ENCODE data around the gene ALKBH5. TPM values are rescaled to one million over a fixed set of nuclear protein-coding genes. Genes with fewer than 3 reads are reported as not detected.

ALKBH5 gene
- total RNA-seq, 6 experiments from 2014 or later = 57.5 to 71.8 (median 66.1) TPM

DNA sequence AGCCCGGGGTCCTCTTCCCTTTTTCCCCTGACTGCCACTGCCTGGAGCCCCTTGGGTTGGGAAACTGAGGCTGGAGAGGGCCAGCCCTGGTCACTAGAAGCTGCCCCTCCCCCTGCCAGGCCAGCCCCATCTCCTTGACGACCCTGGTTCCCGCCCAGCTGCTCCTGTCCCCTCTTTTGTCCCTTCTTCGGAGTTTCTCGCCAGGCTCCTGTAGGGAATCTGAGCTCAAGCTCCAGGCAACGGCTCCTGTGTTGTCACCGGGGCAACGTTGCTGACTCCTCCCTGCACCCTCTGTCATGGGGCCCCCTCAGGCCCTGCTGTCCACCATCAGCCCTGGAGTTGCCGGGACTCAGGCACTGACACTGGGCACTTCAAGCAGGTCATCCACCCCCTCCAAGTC lies 47.5 kb downstream of the ALKBH5 start:
- DNase-seq = no peak
- H3K27me3 ChIP-seq = no peaks in the 10 kb centered on the region
- ATAC-seq = no peak
- TF ChIP-seq POLR2A (IDR thresholded peaks at IDR 0.05) = no peak
- TF ChIP-seq CTCF (IDR thresholded peaks at IDR 0.05) = no peak
- no peaks in the 10 kb centered on the region for H3K9me3 ChIP-seq
- H3K36me3 ChIP-seq = no peaks in the 10 kb centered on the region
- H3K4me3 ChIP-seq = no peak overlapping the region
- H3K4me1 ChIP-seq = no peaks in the 10 kb centered on the region
- H3K27ac ChIP-seq = no peak overlapping the region
- WGBS (ENCODE audit: insufficient coverage, low coverage, low lambda C conversion rate, missing lambda C conversion rate) = 75% methylated on average over 4 of the region's 9 CpGs
- intact Hi-C loops (cut with DNase I) = no loop called here

DNA sequence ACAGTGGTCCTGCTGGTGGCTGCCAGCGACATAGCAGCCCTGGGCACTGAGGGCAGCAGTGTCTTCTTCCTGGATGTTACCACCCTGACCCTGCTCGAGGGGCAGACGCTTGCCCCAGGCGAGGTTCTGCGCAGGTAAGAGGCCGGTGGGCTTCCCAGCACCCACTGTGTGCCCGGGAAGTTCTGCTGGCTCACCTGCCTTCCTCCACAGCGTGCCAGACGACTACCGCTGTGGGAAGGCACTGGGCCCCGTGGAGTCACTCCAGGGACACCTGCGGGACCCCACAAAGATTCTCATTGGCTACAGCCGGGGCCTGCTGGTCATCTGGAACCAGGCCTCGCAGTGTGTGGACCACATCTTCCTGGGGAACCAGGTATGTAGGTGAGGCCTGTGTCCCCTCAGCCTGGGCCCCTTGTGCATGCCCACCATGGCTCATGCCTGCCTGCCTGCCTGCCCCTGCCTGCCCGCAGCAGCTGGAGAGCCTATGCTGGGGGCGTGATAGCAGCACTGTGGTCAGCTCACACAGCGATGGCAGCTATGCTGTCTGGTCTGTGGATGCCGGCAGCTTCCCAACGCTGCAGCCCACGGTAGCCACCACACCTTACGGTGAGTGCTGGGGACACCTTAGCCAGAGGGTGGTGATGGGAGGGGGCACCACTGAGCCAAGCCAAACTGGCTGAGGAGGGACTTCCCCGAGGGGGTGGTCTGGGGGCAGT lies 50.3 kb downstream of the ALKBH5 start:
- Histone ChIP-seq H3K27me3 (no peaks in the 10 kb centered on the region), H3K4me3 (no peak overlapping the region), H3K27ac (no peak overlapping the region), H3K36me3 (no peaks in the 10 kb centered on the region), H3K9me3 (no peaks in the 10 kb centered on the region), H3K4me1 (no peaks in the 10 kb centered on the region)
- intact Hi-C loops (cut with DNase I) = no loop called here
- DNase-seq (no peak), ATAC-seq (no peak)
- no CpG with 5 or more reads among the region's 22 CpGs for WGBS (ENCODE audit: insufficient coverage, low coverage, low lambda C conversion rate, missing lambda C conversion rate)
- TF ChIP-seq POLR2A (IDR thresholded peaks at IDR 0.05) (no peak), CTCF (IDR thresholded peaks at IDR 0.05) (no peak)

DNA sequence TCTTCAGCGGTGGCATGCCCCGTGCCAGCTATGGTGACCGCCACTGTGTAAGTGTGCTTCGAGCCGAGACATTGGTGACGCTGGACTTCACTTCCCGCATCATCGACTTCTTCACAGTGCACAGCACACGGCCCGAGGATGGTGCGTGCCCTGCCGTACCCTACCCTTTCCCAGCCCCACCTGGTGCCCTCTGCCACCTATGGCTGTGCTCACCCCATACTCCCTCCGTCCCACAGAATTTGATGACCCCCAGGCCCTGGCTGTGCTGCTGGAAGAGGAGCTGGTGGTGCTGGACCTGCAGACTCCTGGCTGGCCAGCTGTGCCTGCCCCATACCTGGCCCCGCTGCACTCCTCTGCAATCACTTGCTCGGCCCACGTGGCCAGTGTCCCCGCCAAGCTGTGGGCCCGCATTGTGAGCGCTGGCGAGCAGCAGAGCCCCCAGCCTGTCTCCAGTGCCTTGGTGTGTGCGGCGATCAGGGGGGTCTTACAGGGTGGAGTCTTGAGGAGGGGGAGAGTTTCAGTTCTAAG lies 51.3 kb downstream of the ALKBH5 start:
- H3K27ac ChIP-seq = no peak overlapping the region
- H3K4me1 ChIP-seq = no peaks in the 10 kb centered on the region
- TF ChIP-seq POLR2A (IDR thresholded peaks at IDR 0.05) (no peak), CTCF (IDR thresholded peaks at IDR 0.05) (no peak)
- H3K4me3 ChIP-seq = no peak overlapping the region
- H3K27me3 ChIP-seq = no peaks in the 10 kb centered on the region
- H3K9me3 ChIP-seq = no peaks in the 10 kb centered on the region
- DNase-seq (no peak), ATAC-seq (no peak)
- no peaks in the 10 kb centered on the region for H3K36me3 ChIP-seq
- WGBS (ENCODE audit: insufficient coverage, low coverage, low lambda C conversion rate, missing lambda C conversion rate) = 95% methylated on average over 11 of the region's 22 CpGs
- intact Hi-C loops (cut with DNase I) = no loop called here

GRCh38 chr17:18235743-18236256 lies 52.2 kb downstream of the ALKBH5 start:
- Histone ChIP-seq H3K27me3 (no peaks in the 10 kb centered on the region), H3K9me3 (no peaks in the 10 kb centered on the region), H3K4me1 (no peaks in the 10 kb centered on the region), H3K36me3 (no peaks in the 10 kb centered on the region), H3K27ac (no peak overlapping the region), H3K4me3 (no peak overlapping the region)
- WGBS (ENCODE audit: insufficient coverage, low coverage, low lambda C conversion rate, missing lambda C conversion rate) = 82% methylated on average over 6 of the region's 14 CpGs
- TF ChIP-seq POLR2A (IDR thresholded peaks at IDR 0.05) (no peak), CTCF (IDR thresholded peaks at IDR 0.05) (no peak)
- DNase-seq (no peak), ATAC-seq (no peak)
- intact Hi-C loops (cut with DNase I) = no loop called here
